Loucy (cell line): ENCODE data around the gene TSPAN3.

Experiments
- H2AFZ ChIP-seq: fragments of 200-600 bp; sonication (generic); 2 replicates; pipeline ENCODE4 v1.6.0; 2016; ENCODE audit warnings: antibody characterized with exemption, mild to moderate bottlenecking, low read length, moderate library complexity
- H3F3A ChIP-seq: fragments of 200-600 bp; 2 replicates; pipeline ENCODE4 v1.6.0; 2016; ENCODE audit warnings: antibody characterized with exemption, low read depth, mild to moderate bottlenecking
- H3K27me3 ChIP-seq: fragments of 200-600 bp; sonication (generic); 2 replicates; pipeline ENCODE4 v1.6.1; 2014; ENCODE audit warnings: low read length, mild to moderate bottlenecking; ENCODE audit not compliant: insufficient read depth, poor library complexity, severe bottlenecking
- H3K36me3 ChIP-seq: fragments of 200-600 bp; sonication (generic); 2 replicates; pipeline ENCODE4 v1.6.1; 2016; ENCODE audit warnings: low read length; ENCODE audit not compliant: insufficient read depth
- H3K4me1 ChIP-seq: fragments of 200-600 bp; sonication (generic); 2 replicates; pipeline ENCODE4 v1.5.1; 2014; ENCODE audit warnings: low read length, mild to moderate bottlenecking; ENCODE audit not compliant: insufficient read depth, poor library complexity, severe bottlenecking
- H3K4me2 ChIP-seq: fragments of 200-600 bp; sonication (generic); 2 replicates; pipeline ENCODE4 v1.6.0; 2014; ENCODE audit warnings: antibody characterized with exemption, low read length, low read depth, mild to moderate bottlenecking; ENCODE audit not compliant: poor library complexity, severe bottlenecking
- H3K4me3 ChIP-seq: fragments of 200-600 bp; sonication (generic); 2 replicates; pipeline ENCODE4 v1.5.1; 2014; ENCODE audit warnings: low read length, mild to moderate bottlenecking, mixed read lengths; ENCODE audit not compliant: poor library complexity, severe bottlenecking
- H3K79me2 ChIP-seq: fragments of 200-600 bp; sonication (generic); 2 replicates; pipeline ENCODE4 v1.6.1; 2014; ENCODE audit warnings: low read length; ENCODE audit not compliant: insufficient read depth
- H3K9ac ChIP-seq: fragments of 200-600 bp; sonication (generic); 2 replicates; pipeline ENCODE4 v1.6.0; 2014; ENCODE audit warnings: mild to moderate bottlenecking, low read depth, low read length, moderate library complexity; ENCODE audit not compliant: poor library complexity, severe bottlenecking
- H3K9me2 ChIP-seq: fragments of 200-600 bp; sonication (generic); replicated peaks from 2 replicates; pipeline ENCODE4 v1.6.1; 2016; ENCODE audit warnings: low read depth, low read length, mixed read lengths
- H3K9me3 ChIP-seq: fragments of 200-600 bp; sonication (generic); 2 replicates; pipeline ENCODE4 v1.6.1; 2014; ENCODE audit warnings: mild to moderate bottlenecking, antibody characterized with exemption, low read length, low read depth; ENCODE audit not compliant: insufficient read depth
- H4K20me1 ChIP-seq: fragments of 200-600 bp; sonication (generic); 2 replicates; pipeline ENCODE4 v1.6.0; 2014; ENCODE audit warnings: antibody characterized with exemption, low read length, mild to moderate bottlenecking; ENCODE audit not compliant: insufficient read depth, poor library complexity, severe bottlenecking
- EZH2phosphoT487 ChIP-seq: fragments of 200-600 bp; IDR thresholded peaks from 2 replicates; pipeline ENCODE4 v1.6.1; 2018; ENCODE audit warnings: antibody characterized with exemption, mild to moderate bottlenecking, moderate library complexity, borderline replicate concordance
- TF ChIP-seq, protein P1 (sequence below): fragments of 200-600 bp; sonication (generic); conservative IDR thresholded peaks from 2 replicates; pipeline ENCODE4 v1.5.1; 2014; ENCODE audit warnings: mild to moderate bottlenecking, antibody characterized with exemption, low read length

TSPAN3 gene

DNA sequence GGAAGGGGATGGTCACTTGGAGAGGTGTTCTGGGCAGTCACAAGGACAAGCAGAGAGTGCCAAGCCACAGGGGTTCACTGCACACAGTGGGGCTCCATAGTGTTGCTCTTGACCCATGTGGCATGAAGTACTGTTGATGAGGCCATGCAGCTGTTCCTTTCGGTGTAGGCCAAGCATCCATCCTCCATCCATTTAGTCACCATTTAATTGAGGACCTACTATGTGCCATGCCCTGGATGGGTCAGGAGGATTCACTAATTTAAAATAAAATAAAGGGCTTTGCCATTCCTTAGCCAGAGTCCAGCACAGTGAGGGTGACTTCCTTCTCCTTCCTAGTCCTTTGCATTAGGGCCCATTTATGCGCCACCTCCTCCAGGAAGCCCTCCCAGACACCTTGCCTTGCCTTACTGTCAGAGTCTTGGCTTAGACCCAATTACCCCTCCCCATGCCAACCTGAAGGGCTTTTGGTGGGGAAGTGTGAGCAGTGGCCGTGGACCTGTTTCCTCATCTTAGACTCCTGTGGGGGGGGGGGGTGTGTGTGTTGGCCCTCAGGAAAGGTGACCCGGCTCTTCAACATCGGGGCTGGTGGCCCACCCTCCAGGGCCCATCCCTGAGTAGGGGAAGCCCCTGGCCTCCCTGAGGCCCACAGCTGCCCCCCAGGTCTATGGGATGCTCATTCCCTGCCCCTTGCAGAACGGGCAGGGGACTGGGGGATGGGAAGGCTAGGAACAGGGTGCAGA lies 50.4 kb downstream of the TSPAN3 start:
- Histone ChIP-seq H3K9ac (no peak overlapping the region), H3K27me3 (no peaks in the 10 kb centered on the region), H3K4me1 (peaks cover 24% of the 10 kb centered on the region), H3K79me2 (no peaks in the 10 kb centered on the region), H3K4me3 (no peak overlapping the region), H4K20me1 (no peaks in the 10 kb centered on the region), H3K9me3 (no peaks in the 10 kb centered on the region), H3K36me3 (no peaks in the 10 kb centered on the region; the same call in 1 of the 2 replicates), H3K9me2 (no peaks in the 10 kb centered on the region), H2AFZ (no peak overlapping the region), H3F3A (no peaks in the 10 kb centered on the region), H3K4me2 (no peak overlapping the region)
- TF ChIP-seq, protein P1, sequence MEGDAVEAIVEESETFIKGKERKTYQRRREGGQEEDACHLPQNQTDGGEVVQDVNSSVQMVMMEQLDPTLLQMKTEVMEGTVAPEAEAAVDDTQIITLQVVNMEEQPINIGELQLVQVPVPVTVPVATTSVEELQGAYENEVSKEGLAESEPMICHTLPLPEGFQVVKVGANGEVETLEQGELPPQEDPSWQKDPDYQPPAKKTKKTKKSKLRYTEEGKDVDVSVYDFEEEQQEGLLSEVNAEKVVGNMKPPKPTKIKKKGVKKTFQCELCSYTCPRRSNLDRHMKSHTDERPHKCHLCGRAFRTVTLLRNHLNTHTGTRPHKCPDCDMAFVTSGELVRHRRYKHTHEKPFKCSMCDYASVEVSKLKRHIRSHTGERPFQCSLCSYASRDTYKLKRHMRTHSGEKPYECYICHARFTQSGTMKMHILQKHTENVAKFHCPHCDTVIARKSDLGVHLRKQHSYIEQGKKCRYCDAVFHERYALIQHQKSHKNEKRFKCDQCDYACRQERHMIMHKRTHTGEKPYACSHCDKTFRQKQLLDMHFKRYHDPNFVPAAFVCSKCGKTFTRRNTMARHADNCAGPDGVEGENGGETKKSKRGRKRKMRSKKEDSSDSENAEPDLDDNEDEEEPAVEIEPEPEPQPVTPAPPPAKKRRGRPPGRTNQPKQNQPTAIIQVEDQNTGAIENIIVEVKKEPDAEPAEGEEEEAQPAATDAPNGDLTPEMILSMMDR = no peak
- TF ChIP-seq EZH2phosphoT487 = no peak

DNA sequence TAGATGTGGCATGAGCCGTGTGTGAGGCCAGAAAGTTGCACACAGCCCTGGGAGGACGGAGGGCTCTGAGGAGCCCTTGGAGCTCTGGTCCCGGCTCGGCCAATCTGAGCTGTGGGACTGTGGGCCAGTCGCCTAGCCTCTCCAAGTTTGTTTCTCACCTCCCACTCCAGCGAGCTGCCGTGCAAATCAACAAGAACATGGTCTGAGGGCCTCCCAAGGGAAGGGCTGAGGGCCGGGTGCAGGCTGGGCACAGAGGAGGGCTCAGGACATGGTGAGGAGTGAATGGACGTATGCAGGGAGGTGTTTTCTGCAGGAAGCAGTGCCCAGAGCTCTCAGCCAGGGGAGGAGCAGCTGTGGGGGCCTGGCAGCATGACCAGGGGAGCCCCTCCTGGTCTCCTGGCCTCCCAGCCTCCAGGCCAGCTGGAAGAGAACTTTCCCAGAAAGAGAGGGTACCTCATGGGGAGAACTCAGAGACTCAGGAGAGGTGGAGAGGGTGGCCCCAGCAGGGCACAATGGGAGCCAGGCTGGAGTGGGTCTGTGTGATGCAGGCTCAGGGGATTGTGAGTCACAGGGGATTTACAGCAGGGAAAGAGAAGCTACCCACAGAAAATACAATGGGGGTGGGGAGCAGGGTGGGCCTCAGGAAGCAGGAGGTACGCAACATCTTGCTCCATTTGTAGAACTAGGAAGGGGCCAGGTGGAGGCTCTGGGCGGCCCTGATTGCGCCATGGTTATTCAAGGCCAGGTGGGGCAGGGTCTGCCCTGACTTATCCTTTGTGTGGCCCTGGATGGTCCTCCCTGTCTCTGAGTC lies 51.2 kb downstream of the TSPAN3 start:
- no peaks in the 10 kb centered on the region for H3K9me2 ChIP-seq
- no peak overlapping the region for H3K4me2 ChIP-seq
- H3K79me2 ChIP-seq = no peaks in the 10 kb centered on the region
- no peaks in the 10 kb centered on the region for H3K27me3 ChIP-seq
- TF ChIP-seq, protein P1 = no peak
- no peak for TF ChIP-seq EZH2phosphoT487
- H3K4me3 ChIP-seq = no peak overlapping the region
- H3F3A ChIP-seq = no peaks in the 10 kb centered on the region
- H4K20me1 ChIP-seq = no peaks in the 10 kb centered on the region
- no peaks in the 10 kb centered on the region; the same call in 1 of the 2 replicates for H3K36me3 ChIP-seq
- no peak overlapping the region for H2AFZ ChIP-seq
- peaks cover 32% of the 10 kb centered on the region for H3K4me1 ChIP-seq
- H3K9me3 ChIP-seq = no peaks in the 10 kb centered on the region
- no peak overlapping the region for H3K9ac ChIP-seq

DNA sequence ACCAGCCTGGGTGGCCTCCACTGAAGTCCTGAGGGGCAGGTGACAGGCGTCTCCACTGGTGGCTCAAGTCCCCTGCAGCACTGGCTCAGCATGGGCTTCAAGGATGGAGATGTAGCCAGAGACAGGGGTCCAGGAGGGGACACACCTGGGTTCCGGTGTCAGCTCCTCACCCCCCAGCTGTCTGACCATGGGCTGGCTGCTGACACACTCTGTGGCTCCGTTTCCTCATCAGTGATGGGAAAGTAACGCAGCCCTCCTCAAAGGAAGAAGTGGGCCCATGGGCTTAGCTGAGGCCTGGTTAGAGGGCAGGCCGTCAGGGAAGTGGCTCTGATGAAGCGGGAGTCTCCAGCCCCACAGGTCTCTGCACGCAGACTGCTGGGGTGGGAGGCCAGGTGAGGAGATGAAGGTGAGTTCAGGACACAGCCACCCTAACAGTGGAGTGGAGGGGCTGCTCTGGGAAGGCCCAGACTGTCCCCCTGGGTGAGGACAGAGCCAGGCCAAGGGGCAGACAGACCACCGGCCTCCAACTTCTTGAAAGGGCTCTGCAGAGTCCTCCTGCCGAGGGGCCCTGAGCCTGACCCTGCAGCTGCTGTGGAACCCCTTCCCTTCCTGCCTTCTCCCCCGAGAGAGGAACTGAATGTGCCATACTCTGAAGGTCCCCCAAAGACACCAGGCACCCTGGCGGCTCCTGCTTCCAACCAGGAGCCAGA lies 52.0 kb downstream of the TSPAN3 start:
- peaks cover 39% of the 10 kb centered on the region for H3K4me1 ChIP-seq
- H2AFZ ChIP-seq = no peak overlapping the region
- TF ChIP-seq, protein P1 = no peak
- TF ChIP-seq EZH2phosphoT487 = no peak
- no peaks in the 10 kb centered on the region; the same call in 1 of the 2 replicates for H3K36me3 ChIP-seq
- no peaks in the 10 kb centered on the region for H3F3A ChIP-seq
- H3K4me3 ChIP-seq = no peak overlapping the region
- no peaks in the 10 kb centered on the region for H3K27me3 ChIP-seq
- H3K9ac ChIP-seq = no peak overlapping the region
- no peaks in the 10 kb centered on the region for H3K9me2 ChIP-seq
- H3K9me3 ChIP-seq = no peaks in the 10 kb centered on the region
- no peaks in the 10 kb centered on the region for H4K20me1 ChIP-seq
- no peak overlapping the region for H3K4me2 ChIP-seq
- H3K79me2 ChIP-seq = no peaks in the 10 kb centered on the region
